ENCODE data around the gene ATP5F1D. TPM values are rescaled to one million over a fixed set of nuclear protein-coding genes. Genes with fewer than 3 reads are reported as not detected.

ATP5F1D gene
- total RNA-seq, 2 experiments from 2014 or later: 151 to 166 TPM

GRCh38 chr19:1275260-1275975 lies 33.9 kb downstream of the ATP5F1D start, which contains the start of gene FAM174C:
FAM174C (plus strand) TSS chr19:1275530; CDS start chr19:1275550, 20 bp downstream.
- Mint-ChIP-seq H3K36me3 (ENCODE audit: low read depth) (peaks cover 57% of the 10 kb centered on the region), H3K27me3 (no peaks in the 10 kb centered on the region), H3K4me1 (peaks cover 56% of the 10 kb centered on the region), H3K9me3 (no peaks in the 10 kb centered on the region), H3K27ac (peak within 1 kb of the TSS; percentile 97), H3K4me3 (peak within 1 kb of the TSS; percentile 88)
- POLR2A ChIA-PET: interaction anchor here (1.4 kb wide), 1 partner anchor 23 kb away, joined by 3 read pairs; no protein-coding TSS in a partner anchor
- CTCF ChIA-PET: interaction anchor here (0.6 to 4.4 kb wide), 6 partner anchors 9 to 353 kb away, joined by 3 to 34 read pairs (median 6); partner anchors contain the start of genes ABCA7 and ATP5F1D
- peak; percentile 96 for DNase-seq

- H3K4me1 Mint-ChIP-seq: peaks cover 50% of the 10 kb centered on the region
- H3K4me3 Mint-ChIP-seq: peak overlapping the region; percentile 88
- CTCF ChIA-PET: interaction anchor here (0.7 to 1.8 kb wide), 3 partner anchors 10 to 107 kb away, joined by 3 to 12 read pairs (median 6); partner anchors contain the start of genes ATP5F1D and NDUFS7
- POLR2A ChIA-PET: interaction anchor here (1.4 kb wide), 1 partner anchor 23 kb away, joined by 3 read pairs; no protein-coding TSS in a partner anchor
- peaks cover 51% of the 10 kb centered on the region for H3K36me3 Mint-ChIP-seq (ENCODE audit: low read depth)
- no peaks in the 10 kb centered on the region for H3K9me3 Mint-ChIP-seq
- H3K27ac Mint-ChIP-seq: peak overlapping the region; percentile 97
- no peak for DNase-seq
- no peaks in the 10 kb centered on the region for H3K27me3 Mint-ChIP-seq
Measured at GRCh38 chr19:1275976-1276627, 34.6 kb downstream of the ATP5F1D start.

GRCh38 chr19:1276628-1277022 lies 35.1 kb downstream of the ATP5F1D start:
- CTCF ChIA-PET: interaction anchor here (0.7 to 1.8 kb wide), 2 partner anchors 10 to 107 kb away, joined by 3 to 12 read pairs; partner anchors contain the start of gene NDUFS7
- H3K36me3 Mint-ChIP-seq (ENCODE audit: low read depth): peaks cover 46% of the 10 kb centered on the region
- no peaks in the 10 kb centered on the region for H3K9me3 Mint-ChIP-seq
- H3K27me3 Mint-ChIP-seq: no peaks in the 10 kb centered on the region
- POLR2A ChIA-PET: no interaction called here
- peaks cover 45% of the 10 kb centered on the region for H3K4me1 Mint-ChIP-seq
- DNase-seq: peak; percentile 47
- H3K27ac Mint-ChIP-seq: peak overlapping the region; percentile 97
- peak overlapping the region; percentile 88 for H3K4me3 Mint-ChIP-seq

GRCh38 chr19:1277061-1277460 lies 35.5 kb downstream of the ATP5F1D start:
- peaks cover 42% of the 10 kb centered on the region for H3K36me3 Mint-ChIP-seq (ENCODE audit: low read depth)
- H3K9me3 Mint-ChIP-seq: no peaks in the 10 kb centered on the region
- ChIA-PET POLR2A (no interaction called here), CTCF (no interaction called here)
- H3K27me3 Mint-ChIP-seq: no peaks in the 10 kb centered on the region
- peaks cover 40% of the 10 kb centered on the region for H3K4me1 Mint-ChIP-seq
- peak overlapping the region; percentile 88 for H3K4me3 Mint-ChIP-seq
- no peak for DNase-seq
- H3K27ac Mint-ChIP-seq: peak overlapping the region; percentile 97

- peak overlapping the region; percentile 66 for H3K27ac Mint-ChIP-seq
- POLR2A ChIA-PET: no interaction called here
Measured at GRCh38 chr19:1278074-1278473, 36.5 kb downstream of the ATP5F1D start.

GRCh38 chr19:1278713-1279660 lies 37.4 kb downstream of the ATP5F1D start:
- POLR2A ChIA-PET: no interaction called here
- DNase-seq: no peak
- Mint-ChIP-seq H3K4me3 (no peak overlapping the region), H3K9me3 (no peaks in the 10 kb centered on the region), H3K27ac (no peak overlapping the region), H3K27me3 (no peaks in the 10 kb centered on the region), H3K36me3 (ENCODE audit: low read depth) (peaks cover 26% of the 10 kb centered on the region), H3K4me1 (peaks cover 24% of the 10 kb centered on the region)
- CTCF ChIA-PET: interaction anchor here (0.6 to 2.1 kb wide), 10 partner anchors 10 to 504 kb away, joined by 3 to 14 read pairs (median 4); partner anchors contain the start of genes CIRBP and NDUFS7

More at GRCh38 chr19:1278074-1278473, 36.5 kb downstream of the ATP5F1D start:
- Mint-ChIP-seq H3K4me3 (peak overlapping the region; percentile 6), H3K27me3 (no peaks in the 10 kb centered on the region), H3K4me1 (peaks cover 31% of the 10 kb centered on the region), H3K36me3 (ENCODE audit: low read depth) (peaks cover 32% of the 10 kb centered on the region), H3K9me3 (no peaks in the 10 kb centered on the region)
- CTCF ChIA-PET: interaction anchor here (1.0 kb wide), 1 partner anchor 88 kb away, joined by 3 read pairs; no protein-coding TSS in a partner anchor
- DNase-seq: no peak

GRCh38 chr19:1279782-1280341 lies 38.3 kb downstream of the ATP5F1D start:
- Mint-ChIP-seq H3K4me1 (peaks cover 21% of the 10 kb centered on the region), H3K27me3 (peaks cover 8% of the 10 kb centered on the region), H3K27ac (peak overlapping the region; percentile 60), H3K4me3 (no peak overlapping the region), H3K9me3 (no peaks in the 10 kb centered on the region), H3K36me3 (ENCODE audit: low read depth) (peaks cover 20% of the 10 kb centered on the region)
- CTCF ChIA-PET: interaction anchor here (0.6 to 2.1 kb wide), 14 partner anchors 11 to 626 kb away, joined by 3 to 14 read pairs (median 4); partner anchors contain the start of genes CIRBP and NDUFS7
- DNase-seq: peak; percentile 80
- POLR2A ChIA-PET: interaction anchor here (0.6 kb wide), 1 partner anchor 124 kb away, joined by 7 read pairs; no protein-coding TSS in a partner anchor

- no peaks in the 10 kb centered on the region for H3K9me3 Mint-ChIP-seq
- H3K27me3 Mint-ChIP-seq: peaks cover 14% of the 10 kb centered on the region
- no peak overlapping the region for H3K4me3 Mint-ChIP-seq
- DNase-seq: no peak
- H3K4me1 Mint-ChIP-seq: peaks cover 23% of the 10 kb centered on the region
- ChIA-PET POLR2A (interaction anchor here (0.7 kb wide), 1 partner anchor 9 kb away, joined by 3 read pairs; no protein-coding TSS in a partner anchor), CTCF (interaction anchor here (0.6 to 2.1 kb wide), 4 partner anchors 12 to 640 kb away, joined by 3 to 14 read pairs (median 6); partner anchors contain the start of gene CIRBP)
- H3K36me3 Mint-ChIP-seq (ENCODE audit: low read depth): peaks cover 20% of the 10 kb centered on the region
- H3K27ac Mint-ChIP-seq: no peak overlapping the region
Measured at GRCh38 chr19:1280636-1281568, 39.4 kb downstream of the ATP5F1D start.

GRCh38 chr19:1281569-1282287 lies 40.2 kb downstream of the ATP5F1D start:
- no peak for DNase-seq
- Mint-ChIP-seq H3K27me3 (peaks cover 17% of the 10 kb centered on the region), H3K4me1 (peaks cover 22% of the 10 kb centered on the region), H3K36me3 (ENCODE audit: low read depth) (peaks cover 17% of the 10 kb centered on the region), H3K9me3 (no peaks in the 10 kb centered on the region), H3K27ac (peak overlapping the region; percentile 46), H3K4me3 (no peak overlapping the region)
- ChIA-PET POLR2A (no interaction called here), CTCF (no interaction called here)

- no peak for DNase-seq
- CTCF ChIA-PET: no interaction called here
- no peak overlapping the region for H3K27ac Mint-ChIP-seq
- H3K36me3 Mint-ChIP-seq (ENCODE audit: low read depth): peaks cover 14% of the 10 kb centered on the region
- H3K27me3 Mint-ChIP-seq: peaks cover 18% of the 10 kb centered on the region
- POLR2A ChIA-PET: no interaction called here
- peaks cover 19% of the 10 kb centered on the region for H3K4me1 Mint-ChIP-seq
- H3K4me3 Mint-ChIP-seq: no peak overlapping the region
- H3K9me3 Mint-ChIP-seq: no peaks in the 10 kb centered on the region
Measured at GRCh38 chr19:1282588-1283206, 41.1 kb downstream of the ATP5F1D start.
